Gastrocnemius medialis (tissue), 4 donors: ENCODE data around the gene SLC25A39. TPM values are rescaled to one million over a fixed set of nuclear protein-coding genes. Genes with fewer than 3 reads are reported as not detected.

Source experiments
- ATAC-seq, 2 donors: fragments of 150-250 bp; one replicate each; pipeline ENCODE4 v1.9.1; 2016
- DNase-seq, 2 donors: peaks; one replicate each; pipeline ENCODE4 v3.0.0-alpha.2; 2019
- H3K27ac ChIP-seq, 4 donors: fragments of 200-600 bp; sonication (generic); 1 replicate in 1 of 4; 2 replicates in 3 of 4; pipeline ENCODE4 v1.5.1; 2016 to 2018; ENCODE audit warnings: mild to moderate bottlenecking in 2 of 4, moderate library complexity in 1 of 4
- H3K27me3 ChIP-seq, 3 donors: fragments of 200-600 bp; sonication (generic) in 2 of 3; 1 replicate in 1 of 3; 2 replicates in 2 of 3; pipeline versions ENCODE4 v1.5.1 to v1.6.0; 2016 to 2019; ENCODE audit warnings: mild to moderate bottlenecking in 1 of 3, moderate library complexity in 1 of 3
- H3K36me3 ChIP-seq, 2 donors: fragments of 200-600 bp; sonication (generic) in 1 of 2; one replicate each; pipeline ENCODE4 v1.5.1; 2017 to 2018
- H3K4me1 ChIP-seq, 2 donors: fragments of 200-600 bp; sonication (generic) in 1 of 2; one replicate each; pipeline ENCODE4 v1.5.1; 2016 to 2017; ENCODE audit warnings: mild to moderate bottlenecking in 2 of 2
- H3K4me3 ChIP-seq, 4 donors: fragments of 200-600 bp; sonication (generic) in 3 of 4; 1 replicate in 1 of 4; 2 replicates in 3 of 4; pipeline ENCODE4 v1.5.1; 2016 to 2019; ENCODE audit warnings: mild to moderate bottlenecking in 2 of 4
- H3K9me3 ChIP-seq, 3 donors: fragments of 200-600 bp; sonication (generic) in 2 of 3; 1 replicate in 1 of 3; 2 replicates in 2 of 3; pipeline ENCODE4 v1.5.1; 2016 to 2019
- CTCF ChIP-seq, 5 experiments: fragments of 450-650 bp in 3 of 5; fragments of 200-600 bp in 2 of 5; sonication (generic) in 2 of 5; IDR thresholded peaks in 4 of 5; conservative IDR thresholded peaks in 1 of 5; 1 replicate in 4 of 5; 2 replicates in 1 of 5; pipeline ENCODE4 v1.5.1; 2016 to 2019; ENCODE audit warnings: antibody characterized with exemption in 5 of 5, mild to moderate bottlenecking in 3 of 5, moderate library complexity in 3 of 5
- POLR2A ChIP-seq, 2 donors: fragments of 450-650 bp; IDR thresholded peaks; one replicate each; pipeline ENCODE4 v1.6.1; 2017; ENCODE audit warnings: antibody characterized with exemption in 2 of 2, mild to moderate bottlenecking in 2 of 2, moderate library complexity in 2 of 2
- in situ Hi-C, 4 donors: fragments of 200-750 bp; cut with MboI; loops; one replicate each; pipeline versions ENCODE4 v1.15.0 to v1.8.0; 2017; ENCODE audit warnings: low sequenced_read_pairs in 4 of 4
- intact Hi-C: fragments of 100-400 bp; cut with DNase I; formaldehyde crosslinking; loops from one replicate; pipeline ENCODE4 v1.15.1; 2023; ENCODE audit warnings: low total_unique reads
- total RNA-seq, 4 donors: library from RNA; depleted of rRNA; stranded (reverse); fragments of >200 nt; gene quantifications; one replicate each; pipeline versions ENCODE4 v1.1.0 to v1.2.3, GENCODE V29; 2016

Gene SLC25A39
- total RNA-seq, 4 donors from 2014 or later, result 36.7 to 44.2 (median 38.4) TPM

GRCh38 chr17:44353672-44354331 lies 29.2 kb upstream of the SLC25A39 start:
- no peak for TF ChIP-seq CTCF (IDR thresholded peaks at IDR 0.05 in 4 of 5, conservative IDR thresholded peaks at IDR 0.05 in 1 of 5)
- Histone ChIP-seq H3K27ac (no peak overlapping the region), H3K9me3 (no peaks in the 10 kb centered on the region), H3K36me3 (peaks cover 0 to 36% of the 10 kb centered on the region in 2 donors), H3K4me1 (no peaks in the 10 kb centered on the region), H3K4me3 (peak overlapping the region in 3 of 4 donors; percentile 18 to 35 (median 33)), H3K27me3 (no peaks in the 10 kb centered on the region)
- DNase-seq, result no peak
- intact Hi-C loops (no loop called here), in situ Hi-C loops (no loop called here)
- ATAC-seq, result peak; percentile 18 to 28

- no peak overlapping the region for H3K27ac ChIP-seq
- H3K4me1 ChIP-seq, result no peaks in the 10 kb centered on the region
- TF ChIP-seq POLR2A (IDR thresholded peaks at IDR 0.05) (no peak), CTCF (IDR thresholded peaks at IDR 0.05 in 4 of 5, conservative IDR thresholded peaks at IDR 0.05 in 1 of 5) (no peak)
- peak overlapping the region in 1 of 4 donors; percentile 35 for H3K4me3 ChIP-seq
- no peaks in the 10 kb centered on the region for H3K9me3 ChIP-seq
- ATAC-seq (no peak), DNase-seq (no peak)
- intact Hi-C loops (no loop called here), in situ Hi-C loops (no loop called here)
- H3K36me3 ChIP-seq, result peaks cover 0 to 36% of the 10 kb centered on the region in 2 donors
- H3K27me3 ChIP-seq, result no peaks in the 10 kb centered on the region
Observed at GRCh38 chr17:44352828-44353671, 28.4 kb upstream of the SLC25A39 start.

- ATAC-seq, result no peak
- no peak for DNase-seq
- H3K4me1 ChIP-seq, result no peaks in the 10 kb centered on the region
- no peak overlapping the region for H3K27ac ChIP-seq
- intact Hi-C loops (no loop called here), in situ Hi-C loops (no loop called here)
- no peak for TF ChIP-seq CTCF (IDR thresholded peaks at IDR 0.05 in 4 of 5, conservative IDR thresholded peaks at IDR 0.05 in 1 of 5)
- TF ChIP-seq POLR2A (IDR thresholded peaks at IDR 0.05), result no peak
- H3K36me3 ChIP-seq, result peaks cover 0 to 36% of the 10 kb centered on the region in 2 donors
- H3K4me3 ChIP-seq, result no peak overlapping the region
- no peaks in the 10 kb centered on the region for H3K9me3 ChIP-seq
- H3K27me3 ChIP-seq, result no peaks in the 10 kb centered on the region
Observed at GRCh38 chr17:44351961-44352827, 27.6 kb upstream of the SLC25A39 start.

GRCh38 chr17:44351464-44351863 lies 26.8 kb upstream of the SLC25A39 start:
- Histone ChIP-seq H3K27ac (no peak overlapping the region), H3K4me1 (no peaks in the 10 kb centered on the region), H3K27me3 (no peaks in the 10 kb centered on the region), H3K4me3 (no peak overlapping the region), H3K9me3 (no peaks in the 10 kb centered on the region), H3K36me3 (peaks cover 0 to 36% of the 10 kb centered on the region in 2 donors)
- no peak for ATAC-seq
- no peak for DNase-seq
- intact Hi-C loops, result no loop called here
- in situ Hi-C loops, result no loop called here
- no peak for TF ChIP-seq CTCF (IDR thresholded peaks at IDR 0.05 in 4 of 5, conservative IDR thresholded peaks at IDR 0.05 in 1 of 5)
- no peak for TF ChIP-seq POLR2A (IDR thresholded peaks at IDR 0.05)
